Activated T-cell treated with anti-CD3 and anti-CD28 coated beads, Interleukin-2, amount 50 U/mL, for 72 hours (primary cell): ENCODE data around the gene ST6GALNAC2. TPM values are rescaled to one million over a fixed set of nuclear protein-coding genes. Genes with fewer than 3 reads are reported as not detected.

Source experiments
- ATAC-seq, 2 donors: fragments of 150-1000 bp; cut with Tn5 transposase; replicated peaks in 1 of 2; 2 replicates each; pipeline ENCODE4 v1.10.0; 2021; ENCODE audit warnings: moderate library complexity in 2 of 2, mild to moderate bottlenecking in 1 of 2
- DNase-seq, 2 donors: peaks; one replicate each; pipeline ENCODE4 v3.0.0; 2021 to 2022; ENCODE audit warnings: mixed read lengths in 1 of 2
- H3K27ac Mint-ChIP-seq: one replicate; pipeline ENCODE4 v1.8.0; 2022; ENCODE audit warnings: mild to moderate bottlenecking, moderate library complexity, mixed read lengths
- H3K27me3 Mint-ChIP-seq: one replicate; pipeline ENCODE4 v1.8.0; 2022; ENCODE audit warnings: low read depth, mixed read lengths
- H3K36me3 Mint-ChIP-seq, 2 donors: one replicate each; pipeline ENCODE4 v1.8.0; 2022; ENCODE audit warnings: mixed read lengths in 2 of 2, mild to moderate bottlenecking in 1 of 2; ENCODE audit not compliant: insufficient read depth in 2 of 2
- H3K4me1 Mint-ChIP-seq: one replicate; pipeline ENCODE4 v1.8.0; 2022; ENCODE audit warnings: low read depth, mixed read lengths
- H3K4me3 Mint-ChIP-seq, 2 donors: one replicate each; pipeline ENCODE4 v1.8.0; 2022; ENCODE audit warnings: mild to moderate bottlenecking in 2 of 2, mixed read lengths in 2 of 2, moderate library complexity in 2 of 2
- H3K9me3 Mint-ChIP-seq, 2 donors: one replicate each; pipeline ENCODE4 v1.8.0; 2022; ENCODE audit warnings: mixed read lengths in 2 of 2
- total RNA-seq, 2 donors: library from RNA; stranded (reverse); gene quantifications; one replicate each; pipeline ENCODE4 v1.2.3, GENCODE V29; 2022

Gene ST6GALNAC2
- total RNA-seq: 1 to 10 TPM; 1.0 to 1.2 TPM

DNA sequence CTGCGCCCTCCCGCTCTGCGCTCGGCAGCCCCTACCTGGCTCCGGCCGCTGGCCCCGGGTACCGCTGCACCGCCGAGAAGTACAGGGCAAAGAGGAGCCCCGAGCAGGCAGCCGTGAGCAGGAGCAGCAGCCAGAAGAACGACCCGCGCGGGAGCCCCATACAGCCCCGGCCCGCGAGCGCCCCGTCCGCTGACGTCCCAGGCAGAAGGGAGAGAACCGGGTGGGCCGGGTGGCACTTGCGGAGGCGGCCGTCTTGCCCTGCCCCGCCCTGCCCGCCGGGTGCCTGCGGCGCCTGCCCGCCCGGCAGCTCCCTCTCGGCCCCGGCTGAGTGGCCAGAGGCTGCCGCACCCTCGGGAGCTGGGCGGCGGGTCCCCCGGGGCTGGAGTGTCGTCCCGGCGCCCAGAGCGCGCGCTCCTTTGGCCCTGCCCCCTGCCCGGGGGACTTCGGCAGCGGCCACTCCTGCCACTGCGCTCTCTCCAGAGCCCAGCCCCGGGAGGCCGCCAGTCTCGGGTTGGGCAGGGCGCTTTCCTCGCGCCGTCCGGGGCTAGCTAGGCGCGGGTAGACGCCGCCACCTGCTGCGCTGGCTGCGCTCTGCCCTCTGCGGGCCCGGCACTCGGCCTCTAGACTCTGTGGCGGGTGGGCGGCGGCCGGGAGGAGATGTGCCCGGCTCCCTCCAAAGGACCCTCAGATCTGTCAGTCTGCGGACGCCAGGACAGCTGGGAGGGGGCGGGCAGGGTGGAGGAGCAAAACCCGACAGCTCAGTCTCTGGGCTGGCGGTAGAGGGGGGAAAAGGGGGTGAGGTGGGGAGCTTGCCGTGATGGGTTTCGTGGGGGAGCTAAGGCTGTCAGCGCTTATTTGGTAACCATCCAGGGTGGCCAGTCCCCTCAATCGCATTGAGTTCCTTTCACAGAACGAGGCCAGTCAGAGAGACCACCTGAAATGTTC lies at the start of gene ST6GALNAC2:
Gene ST6GALNAC2, minus strand, starts transcription at position 212 of the 945 bp plus-strand sequence. Its CDS starts 52 bp downstream, at position 160.
- Mint-ChIP-seq H3K4me1 (no peaks in the 10 kb centered on the region), H3K27ac (no peak within 1 kb of the TSS)

GRCh38 chr17:76635039-76635438 lies 49.4 kb upstream of the ST6GALNAC2 start:
- ATAC-seq (no peak), DNase-seq (no peak)

More for the DNA sequence above, at the start of gene ST6GALNAC2:
- ATAC-seq (peak; percentile 88 to 89), DNase-seq (peak; percentile 71 to 73)
- Mint-ChIP-seq H3K4me3 (peak within 1 kb of the TSS; percentile 80 to 84), H3K27me3 (peaks cover 58% of the 10 kb centered on the region), H3K36me3 (peaks cover 1 to 5% of the 10 kb centered on the region in 2 donors), H3K9me3 (no peaks in the 10 kb centered on the region)

GRCh38 chr17:76633628-76634328 lies 48.1 kb upstream of the ST6GALNAC2 start:
- H3K4me3 Mint-ChIP-seq: no peak overlapping the region
- H3K27me3 Mint-ChIP-seq: no peaks in the 10 kb centered on the region
- H3K9me3 Mint-ChIP-seq: no peaks in the 10 kb centered on the region
- no peak overlapping the region for H3K27ac Mint-ChIP-seq
- H3K36me3 Mint-ChIP-seq: no peaks in the 10 kb centered on the region
- H3K4me1 Mint-ChIP-seq: no peaks in the 10 kb centered on the region
- ATAC-seq (no peak), DNase-seq (no peak)

More at GRCh38 chr17:76635039-76635438, 49.4 kb upstream of the ST6GALNAC2 start:
- H3K9me3 Mint-ChIP-seq: no peaks in the 10 kb centered on the region
- H3K4me1 Mint-ChIP-seq: no peaks in the 10 kb centered on the region
- H3K4me3 Mint-ChIP-seq: no peak overlapping the region
- no peaks in the 10 kb centered on the region for H3K27me3 Mint-ChIP-seq
- no peaks in the 10 kb centered on the region for H3K36me3 Mint-ChIP-seq
- no peak overlapping the region for H3K27ac Mint-ChIP-seq

DNA sequence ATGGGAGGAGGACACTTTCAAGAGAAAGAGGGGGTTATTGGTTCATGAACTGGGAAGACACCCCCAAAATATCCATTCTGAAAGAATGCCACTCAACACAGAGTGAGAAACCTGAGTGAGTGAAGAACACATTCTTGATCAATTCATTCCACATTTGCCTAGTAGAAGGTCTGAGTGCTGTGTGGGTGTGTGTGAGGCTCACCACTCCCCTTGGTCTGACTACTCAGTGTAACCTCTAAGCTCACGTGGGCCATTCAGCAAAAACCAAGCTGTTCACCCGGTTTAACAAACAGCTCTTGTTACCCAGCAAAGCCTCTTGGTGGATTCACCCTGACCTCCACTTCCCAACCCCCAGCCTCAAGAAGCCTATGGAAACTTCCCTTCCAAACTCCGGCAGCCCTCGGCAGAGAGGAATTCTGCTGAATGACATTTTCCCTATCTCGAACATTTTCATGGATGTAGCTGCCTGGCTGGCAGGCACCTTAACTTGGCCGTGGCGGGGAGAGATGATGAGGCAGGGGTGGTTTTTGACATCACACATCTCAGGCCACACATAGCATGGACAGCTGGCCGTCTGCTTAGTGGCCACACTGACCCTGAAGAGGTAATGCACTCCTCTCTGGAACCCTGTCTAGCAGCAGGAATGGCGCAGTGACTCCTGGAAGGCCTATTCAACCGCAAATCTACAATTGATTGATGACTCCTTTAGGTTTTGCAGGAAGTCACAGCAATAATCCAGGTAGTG lies 46.3 kb upstream of the ST6GALNAC2 start:
- no peaks in the 10 kb centered on the region for H3K9me3 Mint-ChIP-seq
- H3K27ac Mint-ChIP-seq: no peak overlapping the region
- ATAC-seq: peak in 1 of 2 donors; percentile 44
- H3K4me3 Mint-ChIP-seq: no peak overlapping the region
- peak in 1 of 2 donors; percentile 5 for DNase-seq
- no peaks in the 10 kb centered on the region for H3K36me3 Mint-ChIP-seq
- H3K27me3 Mint-ChIP-seq: no peaks in the 10 kb centered on the region
- H3K4me1 Mint-ChIP-seq: no peaks in the 10 kb centered on the region

DNA sequence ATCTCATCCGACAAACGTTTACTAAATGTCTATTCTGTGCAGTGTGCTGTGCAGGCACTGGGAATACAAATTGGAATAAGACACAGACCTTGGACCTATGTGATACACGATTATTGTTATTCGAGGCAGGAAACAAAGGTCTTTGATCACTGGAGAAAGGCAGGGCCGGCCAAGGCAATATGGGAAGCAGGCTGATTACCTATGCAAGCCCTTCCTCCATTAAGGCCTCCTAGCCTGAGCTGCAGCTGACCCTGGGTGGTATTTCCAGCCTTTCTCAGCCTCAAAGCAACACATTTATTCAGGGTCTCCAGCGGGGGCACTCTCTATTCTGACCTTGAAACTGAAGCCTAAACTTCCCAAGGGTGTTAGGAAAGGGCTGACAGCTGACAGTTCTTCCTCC lies 44.5 kb upstream of the ST6GALNAC2 start:
- no peak for ATAC-seq
- no peak for DNase-seq
- H3K36me3 Mint-ChIP-seq: no peaks in the 10 kb centered on the region
- no peaks in the 10 kb centered on the region for H3K4me1 Mint-ChIP-seq
- H3K27ac Mint-ChIP-seq: no peak overlapping the region
- no peaks in the 10 kb centered on the region for H3K27me3 Mint-ChIP-seq
- H3K4me3 Mint-ChIP-seq: no peak overlapping the region
- no peaks in the 10 kb centered on the region for H3K9me3 Mint-ChIP-seq

DNA sequence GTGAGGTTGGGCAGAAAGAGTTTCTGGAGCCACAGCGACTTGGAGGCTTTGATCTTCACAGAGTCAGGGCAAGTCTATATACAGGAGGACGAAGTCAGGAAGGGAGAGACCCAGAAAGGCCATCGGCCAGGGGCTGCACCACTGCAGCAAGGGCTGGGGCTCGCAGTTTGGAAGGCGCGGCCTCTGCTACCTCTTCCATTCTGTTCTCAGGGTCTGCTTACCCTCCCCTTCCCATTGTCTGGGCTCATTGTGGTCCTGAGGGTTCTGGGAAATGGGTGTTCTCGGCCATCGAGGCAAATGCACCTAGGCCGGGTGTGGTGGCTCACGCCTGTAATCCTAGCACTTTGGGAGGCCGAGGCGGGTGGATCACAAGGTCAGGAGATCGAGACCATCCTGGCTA lies 41.9 kb upstream of the ST6GALNAC2 start:
- ATAC-seq (no peak), DNase-seq (no peak)
- H3K36me3 Mint-ChIP-seq: no peaks in the 10 kb centered on the region
- H3K27ac Mint-ChIP-seq: no peak overlapping the region
- peaks cover 11% of the 10 kb centered on the region for H3K27me3 Mint-ChIP-seq
- peaks cover 8% of the 10 kb centered on the region for H3K4me1 Mint-ChIP-seq
- no peaks in the 10 kb centered on the region for H3K9me3 Mint-ChIP-seq
- no peak overlapping the region for H3K4me3 Mint-ChIP-seq

DNA sequence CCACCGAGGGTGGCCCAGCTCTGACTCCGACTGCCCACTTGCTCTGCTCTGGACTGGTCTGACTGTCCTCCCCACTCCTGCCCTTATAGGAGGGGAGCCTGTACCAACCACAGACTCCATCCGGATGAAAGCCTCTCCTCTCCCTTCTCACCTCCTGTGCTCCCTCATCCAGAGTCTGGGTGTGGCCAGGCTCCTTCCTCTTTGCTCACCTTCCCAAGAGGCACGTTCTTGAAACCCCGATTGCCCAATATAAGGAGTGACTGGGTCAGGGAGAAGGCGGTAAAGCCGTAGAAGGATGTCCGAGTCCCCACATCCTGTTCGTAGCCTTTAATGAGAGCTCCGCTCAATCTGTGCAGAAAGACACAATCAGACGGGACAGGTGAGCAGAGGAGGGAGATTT lies 40.8 kb upstream of the ST6GALNAC2 start:
- Mint-ChIP-seq H3K36me3 (no peaks in the 10 kb centered on the region), H3K4me3 (no peak overlapping the region), H3K27me3 (peaks cover 11% of the 10 kb centered on the region), H3K9me3 (no peaks in the 10 kb centered on the region), H3K27ac (no peak overlapping the region), H3K4me1 (peaks cover 8% of the 10 kb centered on the region)
- DNase-seq (no peak), ATAC-seq (no peak)

DNA sequence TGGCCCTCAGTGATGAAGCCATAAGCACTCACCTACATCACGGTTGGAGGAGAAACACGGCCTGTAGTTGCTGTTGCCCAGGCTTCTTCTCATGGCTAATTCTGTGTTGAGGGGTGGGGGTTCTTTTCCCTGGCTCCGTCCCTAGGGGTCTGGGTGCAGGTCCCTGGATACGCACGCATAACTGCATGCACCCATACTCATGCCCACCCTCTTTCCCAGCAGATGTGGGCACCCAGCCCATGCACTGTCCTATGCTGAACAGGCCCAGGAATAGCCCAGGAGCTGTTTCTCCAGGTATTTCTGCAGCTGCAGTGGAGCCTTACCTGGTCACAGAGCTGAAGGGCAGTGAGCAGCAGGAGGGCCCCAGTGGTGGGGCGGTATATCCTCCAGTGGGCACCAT lies 39.8 kb upstream of the ST6GALNAC2 start:
- Mint-ChIP-seq H3K4me3 (no peak overlapping the region), H3K36me3 (no peaks in the 10 kb centered on the region), H3K27ac (no peak overlapping the region), H3K9me3 (no peaks in the 10 kb centered on the region), H3K27me3 (peaks cover 11% of the 10 kb centered on the region), H3K4me1 (peaks cover 8% of the 10 kb centered on the region)
- DNase-seq: no peak
- no peak for ATAC-seq

GRCh38 chr17:76623271-76624146 lies 37.8 kb upstream of the ST6GALNAC2 start:
- Mint-ChIP-seq H3K4me3 (peak overlapping the region in 1 of 2 donors; percentile 39), H3K27ac (peak overlapping the region; percentile 65), H3K36me3 (no peaks in the 10 kb centered on the region), H3K9me3 (no peaks in the 10 kb centered on the region), H3K27me3 (peaks cover 11% of the 10 kb centered on the region), H3K4me1 (peaks cover 8% of the 10 kb centered on the region)
- ATAC-seq (peak; percentile 82 to 88), DNase-seq (peak; percentile 77 to 84)

DNA sequence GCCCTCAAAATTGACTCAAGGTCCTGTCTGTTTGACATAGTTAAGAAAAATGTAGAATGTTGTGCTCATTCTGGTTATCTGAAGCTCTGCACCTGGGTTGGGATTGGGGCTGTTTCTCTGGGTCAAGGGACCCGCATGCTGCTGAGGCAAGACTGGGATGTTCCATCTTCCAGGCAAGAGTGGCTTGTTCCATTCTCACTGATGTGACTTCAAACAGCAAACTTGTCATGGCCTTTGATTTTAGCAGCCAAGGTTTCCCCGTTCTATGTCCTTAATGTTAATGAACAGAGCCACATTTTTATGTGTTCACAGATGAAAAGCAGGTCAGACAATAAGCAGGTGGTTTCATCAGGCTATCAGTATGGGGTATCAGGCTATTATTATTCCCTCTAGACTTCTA lies 32.2 kb upstream of the ST6GALNAC2 start:
- Mint-ChIP-seq H3K9me3 (no peaks in the 10 kb centered on the region), H3K36me3 (no peaks in the 10 kb centered on the region), H3K4me3 (no peak overlapping the region), H3K4me1 (no peaks in the 10 kb centered on the region), H3K27ac (no peak overlapping the region), H3K27me3 (peaks cover under 1% of the 10 kb centered on the region)
- no peak for DNase-seq
- no peak for ATAC-seq

- ATAC-seq: no peak
Measured at GRCh38 chr17:76614912-76615617, 29.4 kb upstream of the ST6GALNAC2 start.

More at GRCh38 chr17:76614912-76615617, 29.4 kb upstream of the ST6GALNAC2 start:
- Mint-ChIP-seq H3K9me3 (no peaks in the 10 kb centered on the region), H3K4me1 (no peaks in the 10 kb centered on the region), H3K4me3 (no peak overlapping the region), H3K27ac (no peak overlapping the region), H3K36me3 (no peaks in the 10 kb centered on the region), H3K27me3 (no peaks in the 10 kb centered on the region)
- DNase-seq: no peak
